ENCODE data around the gene PBX2. TPM values are rescaled to one million over a fixed set of nuclear protein-coding genes. Genes with fewer than 3 reads are reported as not detected.

The PBX2 gene
- total and polyA plus RNA-seq, 12 donors, result 25.6 to 55.4 (median 44.1) TPM

DNA sequence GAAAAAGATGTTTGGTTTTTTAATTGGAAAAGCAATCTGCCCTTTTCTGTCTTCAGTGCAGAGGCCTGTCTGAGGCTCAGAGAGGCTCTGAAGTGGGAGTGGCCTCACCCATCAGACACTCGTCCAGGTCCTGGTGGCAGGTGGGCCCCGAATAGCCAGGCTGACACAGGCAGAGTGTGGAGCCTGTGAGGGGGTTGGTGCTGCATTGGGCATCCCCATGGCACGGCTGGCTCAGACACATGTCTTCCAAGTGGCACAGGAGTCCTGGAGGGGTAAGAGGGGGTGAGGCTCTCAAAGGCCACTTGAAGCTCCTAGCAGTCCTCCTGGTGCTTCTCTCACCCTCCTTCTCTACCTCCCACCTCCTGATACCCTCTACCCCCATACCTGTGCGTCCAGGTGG, 30.0 kb upstream of the PBX2 start:
- Histone ChIP-seq H3K27me3 (no peaks in the 10 kb centered on the region), H3K4me3 (no peak overlapping the region), H3K36me3 (peaks cover 0 to 74% (median 0%) of the 10 kb centered on the region in 9 donors), H3K27ac (no peak overlapping the region), H3K9me3 (no peaks in the 10 kb centered on the region), H3K4me1 (peaks cover 0 to 22% (median 6%) of the 10 kb centered on the region in 9 donors)
- intact Hi-C loops (cut with DNase I), result no loop called here
- DNase-seq, result no peak
- TF ChIP-seq, protein P1, sequence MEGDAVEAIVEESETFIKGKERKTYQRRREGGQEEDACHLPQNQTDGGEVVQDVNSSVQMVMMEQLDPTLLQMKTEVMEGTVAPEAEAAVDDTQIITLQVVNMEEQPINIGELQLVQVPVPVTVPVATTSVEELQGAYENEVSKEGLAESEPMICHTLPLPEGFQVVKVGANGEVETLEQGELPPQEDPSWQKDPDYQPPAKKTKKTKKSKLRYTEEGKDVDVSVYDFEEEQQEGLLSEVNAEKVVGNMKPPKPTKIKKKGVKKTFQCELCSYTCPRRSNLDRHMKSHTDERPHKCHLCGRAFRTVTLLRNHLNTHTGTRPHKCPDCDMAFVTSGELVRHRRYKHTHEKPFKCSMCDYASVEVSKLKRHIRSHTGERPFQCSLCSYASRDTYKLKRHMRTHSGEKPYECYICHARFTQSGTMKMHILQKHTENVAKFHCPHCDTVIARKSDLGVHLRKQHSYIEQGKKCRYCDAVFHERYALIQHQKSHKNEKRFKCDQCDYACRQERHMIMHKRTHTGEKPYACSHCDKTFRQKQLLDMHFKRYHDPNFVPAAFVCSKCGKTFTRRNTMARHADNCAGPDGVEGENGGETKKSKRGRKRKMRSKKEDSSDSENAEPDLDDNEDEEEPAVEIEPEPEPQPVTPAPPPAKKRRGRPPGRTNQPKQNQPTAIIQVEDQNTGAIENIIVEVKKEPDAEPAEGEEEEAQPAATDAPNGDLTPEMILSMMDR (IDR thresholded peaks at IDR 0.05), result no peak
- WGBS, 2 donors, result 76 to 79% methylated on average over 4 of the region's 4 CpGs
- ATAC-seq, result no peak

DNA sequence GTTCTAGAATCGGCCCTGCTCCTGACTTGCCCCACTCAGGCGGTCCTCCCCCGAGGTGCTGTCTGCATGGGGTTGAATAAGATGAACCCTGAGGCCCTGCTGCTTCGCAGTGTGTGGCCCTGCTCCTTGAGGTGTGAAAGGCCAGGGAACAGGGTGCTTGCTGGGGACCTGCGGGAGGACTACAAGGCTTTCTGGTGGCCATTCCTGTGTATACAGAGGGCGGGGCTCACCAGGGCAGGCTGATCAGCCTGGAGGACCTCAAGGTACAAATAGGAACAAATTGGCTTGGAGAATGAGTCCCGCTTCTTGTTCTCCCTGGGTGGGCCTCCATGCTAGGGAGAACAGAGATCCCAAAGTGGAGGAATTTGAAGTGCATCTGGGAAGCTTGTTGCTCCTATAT, 28.2 kb upstream of the PBX2 start:
- Histone ChIP-seq H3K4me3 (no peak overlapping the region), H3K27ac (no peak overlapping the region), H3K4me1 (peaks cover 0 to 22% (median 5%) of the 10 kb centered on the region in 9 donors), H3K9me3 (no peaks in the 10 kb centered on the region), H3K27me3 (no peaks in the 10 kb centered on the region), H3K36me3 (peaks cover 0 to 89% (median 0%) of the 10 kb centered on the region in 9 donors)
- TF ChIP-seq, protein P1 (IDR thresholded peaks at IDR 0.05), result no peak
- intact Hi-C loops (cut with DNase I), result no loop called here
- DNase-seq (no peak), ATAC-seq (no peak)
- WGBS, 2 donors, result 68 to 78% methylated on average over 7 of the region's 7 CpGs

GRCh38 chr6:32216998-32217397, 27.0 kb upstream of the PBX2 start:
- Histone ChIP-seq H3K4me1 (peaks cover 0 to 15% (median 0%) of the 10 kb centered on the region in 9 donors), H3K9me3 (no peaks in the 10 kb centered on the region), H3K27me3 (no peaks in the 10 kb centered on the region), H3K36me3 (peaks cover 0 to 96% (median 0%) of the 10 kb centered on the region in 9 donors), H3K27ac (no peak overlapping the region), H3K4me3 (no peak overlapping the region)
- DNase-seq (no peak), ATAC-seq (no peak)
- TF ChIP-seq, protein P1 (IDR thresholded peaks at IDR 0.05), result no peak
- intact Hi-C loops (cut with DNase I), result no loop called here
- 88 to 90% methylated on average over 11 of the region's 11 CpGs for WGBS, 2 donors

DNA sequence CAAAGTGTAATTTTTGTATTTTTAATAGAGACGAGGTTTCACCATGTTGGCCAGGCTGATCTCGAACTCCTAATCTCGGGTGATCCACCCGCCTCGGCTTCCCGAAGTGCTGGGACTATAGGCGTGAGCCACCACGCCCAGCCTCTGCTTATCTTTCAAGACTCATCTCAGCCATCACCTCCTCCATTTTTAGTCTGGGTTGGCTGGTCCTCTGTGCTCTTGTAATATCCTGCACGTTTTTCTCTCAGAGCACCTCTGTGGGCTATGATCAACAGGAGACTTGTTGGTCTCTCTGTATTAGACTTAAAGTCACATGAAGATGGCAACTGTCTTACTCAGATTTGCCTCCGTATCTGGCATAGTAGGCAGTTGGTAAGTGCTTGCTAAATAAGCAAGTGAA, 26.3 kb upstream of the PBX2 start:
- no peak overlapping the region for H3K27ac ChIP-seq
- no peak for DNase-seq
- H3K27me3 ChIP-seq, result no peaks in the 10 kb centered on the region
- no peak overlapping the region for H3K4me3 ChIP-seq
- intact Hi-C loops (cut with DNase I), result no loop called here
- TF ChIP-seq, protein P1 (IDR thresholded peaks at IDR 0.05), result no peak
- 85% methylated on average over 10 of the region's 10 CpGs for WGBS, 2 donors
- no peaks in the 10 kb centered on the region for H3K9me3 ChIP-seq
- peaks cover 0 to 96% (median 0%) of the 10 kb centered on the region in 9 donors for H3K36me3 ChIP-seq
- peaks cover 0 to 8% (median 0%) of the 10 kb centered on the region in 9 donors for H3K4me1 ChIP-seq
- no peak for ATAC-seq

Data from heart right ventricle (tissue), 16 donors.